ENCODE results near the gene EFNA5. TPM values are rescaled to one million over a fixed set of nuclear protein-coding genes. Genes with fewer than 3 reads are reported as not detected.

The EFNA5 gene
- total and polyA plus RNA-seq, 2 experiments from 2014 or later: 8.5 to 18.8 TPM

DNA sequence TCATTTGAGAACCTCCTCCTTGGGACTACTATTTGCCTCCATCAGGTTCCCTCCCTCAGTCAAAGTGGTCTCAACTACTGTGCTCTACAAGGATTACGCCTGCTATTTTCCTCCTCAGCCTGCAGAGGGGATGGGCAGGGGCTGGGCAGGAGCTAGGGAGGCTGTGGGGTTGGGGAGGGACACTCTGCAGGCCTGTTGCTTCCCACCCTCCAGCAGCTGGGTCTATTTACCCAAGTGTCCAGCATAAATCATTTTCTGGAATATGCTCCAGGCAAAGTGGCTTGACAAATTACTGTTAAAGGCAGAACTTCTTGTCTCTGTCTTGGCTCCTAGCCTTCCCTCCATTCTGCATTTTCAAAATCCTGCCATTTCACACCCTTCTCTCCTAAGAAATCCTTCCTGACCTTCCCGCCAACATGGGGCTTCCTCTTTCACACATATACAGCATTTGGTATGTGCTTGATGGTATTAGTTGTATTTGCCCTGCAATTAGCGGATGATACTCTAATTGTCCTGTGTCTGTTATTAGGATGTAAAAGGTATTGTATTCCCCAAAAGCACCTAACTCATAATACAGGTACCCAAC is 106.7 kb downstream of the EFNA5 start:
- H3K4me3 ChIP-seq: no peak overlapping the region
- 91% methylated on average over 3 of the region's 3 CpGs for WGBS (ENCODE audit: low lambda C conversion rate, missing lambda C conversion rate)
- H3K79me2 ChIP-seq: peaks cover 94% of the 10 kb centered on the region
- H3K27ac ChIP-seq: no peak overlapping the region
- no peak overlapping the region for H2AFZ ChIP-seq
- TF ChIP-seq, protein P1, sequence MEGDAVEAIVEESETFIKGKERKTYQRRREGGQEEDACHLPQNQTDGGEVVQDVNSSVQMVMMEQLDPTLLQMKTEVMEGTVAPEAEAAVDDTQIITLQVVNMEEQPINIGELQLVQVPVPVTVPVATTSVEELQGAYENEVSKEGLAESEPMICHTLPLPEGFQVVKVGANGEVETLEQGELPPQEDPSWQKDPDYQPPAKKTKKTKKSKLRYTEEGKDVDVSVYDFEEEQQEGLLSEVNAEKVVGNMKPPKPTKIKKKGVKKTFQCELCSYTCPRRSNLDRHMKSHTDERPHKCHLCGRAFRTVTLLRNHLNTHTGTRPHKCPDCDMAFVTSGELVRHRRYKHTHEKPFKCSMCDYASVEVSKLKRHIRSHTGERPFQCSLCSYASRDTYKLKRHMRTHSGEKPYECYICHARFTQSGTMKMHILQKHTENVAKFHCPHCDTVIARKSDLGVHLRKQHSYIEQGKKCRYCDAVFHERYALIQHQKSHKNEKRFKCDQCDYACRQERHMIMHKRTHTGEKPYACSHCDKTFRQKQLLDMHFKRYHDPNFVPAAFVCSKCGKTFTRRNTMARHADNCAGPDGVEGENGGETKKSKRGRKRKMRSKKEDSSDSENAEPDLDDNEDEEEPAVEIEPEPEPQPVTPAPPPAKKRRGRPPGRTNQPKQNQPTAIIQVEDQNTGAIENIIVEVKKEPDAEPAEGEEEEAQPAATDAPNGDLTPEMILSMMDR (IDR thresholded peaks at IDR 0.05; ENCODE audit: poor library complexity): no peak
- TF ChIP-seq EZH2 (IDR thresholded peaks at IDR 0.05; ENCODE audit: borderline replicate concordance): no peak
- TF ChIP-seq EZH2phosphoT487 (IDR thresholded peaks at IDR 0.05; ENCODE audit: low read depth, severe bottlenecking, unreplicated experiment): no peak
- no peaks in the 10 kb centered on the region for H3K36me3 ChIP-seq (replicated peaks; ENCODE audit: insufficient read depth, low read depth)
- no peaks in the 10 kb centered on the region for H3K4me1 ChIP-seq (ENCODE audit: insufficient read depth)
- no peak for DNase-seq (ENCODE audit: low spot score)
- no peaks in the 10 kb centered on the region for H3K9me2 ChIP-seq (replicated peaks; ENCODE audit: insufficient read depth)
- H3K27me3 ChIP-seq: no peaks in the 10 kb centered on the region
- no peak overlapping the region for H3K4me2 ChIP-seq
- no peaks in the 10 kb centered on the region for H4K20me1 ChIP-seq (ENCODE audit: insufficient read depth, poor library complexity, severe bottlenecking)
- no peaks in the 10 kb centered on the region for H3K9me3 ChIP-seq (ENCODE audit: low read depth)

DNA sequence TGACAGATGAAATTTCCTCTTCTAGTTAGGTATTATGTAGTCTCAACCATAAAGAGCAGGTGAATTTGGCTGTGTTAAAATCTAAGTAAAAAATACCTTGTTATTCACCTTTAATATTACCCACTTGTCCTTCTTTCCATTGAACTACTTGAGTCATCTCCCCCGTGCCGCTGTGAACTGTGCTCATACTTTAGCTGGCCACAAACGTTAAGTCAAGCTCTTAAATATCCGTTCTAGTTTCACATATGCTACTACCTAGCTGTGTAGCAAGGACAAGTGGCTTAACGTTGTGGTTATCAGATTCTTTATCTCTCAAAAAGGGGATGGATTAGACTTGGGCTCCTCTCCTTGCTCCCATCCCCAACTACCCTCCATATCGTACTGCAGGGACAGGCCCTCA is 110.4 kb downstream of the EFNA5 start:
- Histone ChIP-seq H3K4me2 (no peak overlapping the region), H3K27me3 (no peaks in the 10 kb centered on the region), H3K9me2 (replicated peaks; ENCODE audit: insufficient read depth) (no peaks in the 10 kb centered on the region), H3K9me3 (ENCODE audit: low read depth) (no peaks in the 10 kb centered on the region), H2AFZ (no peak overlapping the region), H3K36me3 (replicated peaks; ENCODE audit: insufficient read depth, low read depth) (no peaks in the 10 kb centered on the region), H3K79me2 (peaks cover 78% of the 10 kb centered on the region), H3K4me1 (ENCODE audit: insufficient read depth) (peaks cover 10% of the 10 kb centered on the region), H3K27ac (no peak overlapping the region), H4K20me1 (ENCODE audit: insufficient read depth, poor library complexity, severe bottlenecking) (no peaks in the 10 kb centered on the region), H3K4me3 (no peak overlapping the region)
- no peak for DNase-seq (ENCODE audit: low spot score)
- no peak for TF ChIP-seq EZH2phosphoT487 (IDR thresholded peaks at IDR 0.05; ENCODE audit: low read depth, severe bottlenecking, unreplicated experiment)
- TF ChIP-seq, protein P1 (IDR thresholded peaks at IDR 0.05; ENCODE audit: poor library complexity): no peak
- TF ChIP-seq EZH2 (IDR thresholded peaks at IDR 0.05; ENCODE audit: borderline replicate concordance): no peak
- WGBS (ENCODE audit: low lambda C conversion rate, missing lambda C conversion rate): 86% methylated on average over 6 of the region's 6 CpGs

DNA sequence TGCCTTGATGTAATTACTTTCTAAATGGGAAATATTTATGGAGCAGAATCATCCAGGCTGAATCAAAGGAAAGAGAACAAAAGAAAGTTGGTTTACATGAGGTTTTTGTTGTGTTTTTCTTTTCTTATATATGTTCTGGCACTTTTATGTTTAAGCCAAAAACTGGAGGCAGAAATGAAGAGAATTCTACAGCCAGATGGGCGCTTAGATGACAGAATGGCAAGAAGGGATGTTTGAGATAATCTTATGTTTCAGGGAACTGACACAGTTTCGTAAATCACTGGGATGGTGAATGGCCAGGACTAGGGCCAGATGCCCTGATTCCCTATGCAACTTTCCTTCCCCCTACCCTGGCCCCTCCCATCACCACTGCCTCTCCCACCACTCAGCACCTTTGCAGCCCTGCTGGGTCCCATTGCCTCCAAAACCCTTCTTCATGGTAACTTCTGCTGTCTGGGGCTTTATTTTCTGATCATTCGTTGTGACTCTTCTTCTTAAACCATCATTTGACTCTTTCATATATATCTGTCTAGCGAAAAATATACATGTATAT is 111.8 kb downstream of the EFNA5 start:
- Histone ChIP-seq H3K9me2 (replicated peaks; ENCODE audit: insufficient read depth) (no peaks in the 10 kb centered on the region), H2AFZ (no peak overlapping the region), H3K27ac (no peak overlapping the region), H3K4me1 (ENCODE audit: insufficient read depth) (peaks cover 10% of the 10 kb centered on the region), H4K20me1 (ENCODE audit: insufficient read depth, poor library complexity, severe bottlenecking) (no peaks in the 10 kb centered on the region), H3K79me2 (peaks cover 73% of the 10 kb centered on the region), H3K36me3 (replicated peaks; ENCODE audit: insufficient read depth, low read depth) (no peaks in the 10 kb centered on the region), H3K27me3 (no peaks in the 10 kb centered on the region), H3K9me3 (ENCODE audit: low read depth) (no peaks in the 10 kb centered on the region), H3K4me2 (no peak overlapping the region), H3K4me3 (no peak overlapping the region)
- DNase-seq (ENCODE audit: low spot score): no peak
- 92% methylated on average over 4 of the region's 4 CpGs for WGBS (ENCODE audit: low lambda C conversion rate, missing lambda C conversion rate)
- TF ChIP-seq EZH2phosphoT487 (IDR thresholded peaks at IDR 0.05; ENCODE audit: low read depth, severe bottlenecking, unreplicated experiment) (no peak), EZH2 (IDR thresholded peaks at IDR 0.05; ENCODE audit: borderline replicate concordance) (no peak)
- TF ChIP-seq, protein P1 (IDR thresholded peaks at IDR 0.05; ENCODE audit: poor library complexity): no peak
